GM06990 (cell line): Measurements from ENCODE around the gene USP27X.

Experiments used
- DNase-seq: peaks from one replicate; pipeline ENCODE4 v3.0.0-alpha.2; 2011; ENCODE audit not compliant: insufficient read length; ENCODE audit errors: extremely low read depth
- H3K27me3 ChIP-seq: replicated peaks from 2 replicates; pipeline ENCODE4 v1.6.0; 2011; ENCODE audit warnings: low read length; ENCODE audit not compliant: control insufficient read depth, insufficient read depth
- H3K36me3 ChIP-seq: 2 replicates; pipeline ENCODE4 v1.5.1; 2011; ENCODE audit warnings: low read length; ENCODE audit not compliant: control insufficient read depth, insufficient read depth
- H3K4me3 ChIP-seq: replicated peaks from 2 replicates; pipeline ENCODE4 v1.5.1; 2011; ENCODE audit warnings: low read depth, mild to moderate bottlenecking, control low read depth, low read length
- CTCF ChIP-seq: IDR thresholded peaks from 2 replicates; pipeline ENCODE4 v1.5.1; 2011; ENCODE audit warnings: low read length, control low read depth, mild to moderate bottlenecking, inconsistent platforms; ENCODE audit not compliant: insufficient read depth, poor library complexity, severe bottlenecking

Gene USP27X

GRCh38 chrX:49877397-49878101 lies 1.7 kb upstream of the USP27X start:
- TF ChIP-seq CTCF, result no peak
- DNase-seq, result no peak
- Histone ChIP-seq H3K4me3 (no peak overlapping the region), H3K36me3 (no peaks in the 10 kb centered on the region), H3K27me3 (no peaks in the 10 kb centered on the region)

DNA sequence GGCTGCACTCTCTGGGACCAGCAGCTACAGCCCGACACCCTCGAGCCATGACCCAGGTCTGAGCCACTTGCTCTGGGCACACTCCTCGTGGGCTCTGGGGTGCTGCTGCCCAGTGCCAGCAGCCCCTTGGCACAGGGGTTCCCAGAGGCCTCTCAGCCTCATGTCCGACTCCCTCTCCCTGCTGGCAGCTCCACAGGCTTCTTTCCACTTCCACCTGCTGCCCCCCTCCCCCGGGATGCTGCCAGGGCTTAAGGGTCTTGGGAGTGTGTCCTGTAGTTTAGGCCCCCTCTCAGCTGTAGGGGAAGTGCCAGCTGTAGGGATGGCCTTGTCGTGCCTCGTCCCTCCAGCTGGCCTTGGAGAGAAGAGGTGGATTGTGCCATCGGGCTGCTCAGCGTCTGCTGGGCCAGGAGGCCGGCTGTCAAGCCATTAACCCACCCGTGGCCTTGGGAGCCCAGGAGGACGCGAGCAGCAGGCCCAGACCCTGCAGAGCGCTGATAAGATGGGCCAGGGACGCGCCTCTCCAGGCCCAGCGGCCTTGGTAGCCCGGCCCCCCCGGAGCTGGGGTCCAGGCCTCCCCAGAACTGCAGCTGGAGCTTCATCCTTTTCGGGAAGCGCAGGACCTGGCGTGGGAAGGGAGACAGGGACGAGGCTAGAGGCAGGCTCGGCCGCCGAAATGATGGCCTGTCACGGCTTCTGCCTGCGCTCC lies 1.0 kb upstream of the USP27X start:
- no peak for DNase-seq
- TF ChIP-seq CTCF, result no peak

GRCh38 chrX:49879656-49880277 lies 483 bp downstream of the USP27X start:
- DNase-seq, result no peak
- H3K27me3 ChIP-seq, result no peaks in the 10 kb centered on the region
- H3K4me3 ChIP-seq, result peak overlapping the region; percentile 67
- H3K36me3 ChIP-seq, result no peaks in the 10 kb centered on the region
- TF ChIP-seq CTCF, result no peak

More for the DNA sequence above, 1.0 kb upstream of the USP27X start:
- no peaks in the 10 kb centered on the region for H3K27me3 ChIP-seq
- H3K4me3 ChIP-seq, result peak overlapping the region; percentile 67; the same call in 1 of the 2 replicates
- H3K36me3 ChIP-seq, result no peaks in the 10 kb centered on the region

DNA sequence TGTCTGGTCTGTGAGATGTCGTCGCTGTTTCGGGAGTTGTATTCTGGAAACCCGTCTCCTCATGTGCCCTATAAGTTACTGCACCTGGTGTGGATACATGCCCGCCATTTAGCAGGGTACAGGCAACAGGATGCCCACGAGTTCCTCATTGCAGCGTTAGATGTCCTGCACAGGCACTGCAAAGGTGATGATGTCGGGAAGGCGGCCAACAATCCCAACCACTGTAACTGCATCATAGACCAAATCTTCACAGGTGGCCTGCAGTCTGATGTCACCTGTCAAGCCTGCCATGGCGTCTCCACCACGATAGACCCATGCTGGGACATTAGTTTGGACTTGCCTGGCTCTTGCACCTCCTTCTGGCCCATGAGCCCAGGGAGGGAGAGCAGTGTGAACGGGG lies 1.4 kb downstream of the USP27X start:
- H3K36me3 ChIP-seq, result no peaks in the 10 kb centered on the region
- H3K27me3 ChIP-seq, result no peaks in the 10 kb centered on the region
- no peak overlapping the region for H3K4me3 ChIP-seq
- no peak for TF ChIP-seq CTCF
- no peak for DNase-seq

GRCh38 chrX:49884290-49884862 lies 5.1 kb downstream of the USP27X start:
- no peak overlapping the region for H3K4me3 ChIP-seq
- peak; percentile 25 for DNase-seq
- no peaks in the 10 kb centered on the region for H3K27me3 ChIP-seq
- TF ChIP-seq CTCF, result peak; percentile 94
- H3K36me3 ChIP-seq, result no peaks in the 10 kb centered on the region
